ENCODE data around the gene SSUH2.
A peak's percentile ranks its signal among the peaks of the same experiment; 100 is the strongest.

Gene SSUH2

GRCh38 chr3:8639659-8640000 lies 5.0 kb downstream of the SSUH2 start:
- DNase-seq, result no peak

- DNase-seq, result no peak
Observed at GRCh38 chr3:8638994-8639658, 5.5 kb downstream of the SSUH2 start.

GRCh38 chr3:8637348-8637747 lies 7.2 kb downstream of the SSUH2 start:
- DNase-seq, result no peak

GRCh38 chr3:8635631-8636030 lies 9.0 kb downstream of the SSUH2 start:
- no peak for DNase-seq

- no peak for DNase-seq
Observed at GRCh38 chr3:8635125-8635524, 9.5 kb downstream of the SSUH2 start.

- no peak for DNase-seq
Observed at GRCh38 chr3:8632402-8633237, 12.0 kb downstream of the SSUH2 start.

GRCh38 chr3:8631661-8632060 lies 12.9 kb downstream of the SSUH2 start:
- DNase-seq, result no peak

GRCh38 chr3:8629151-8630021 lies 15.2 kb downstream of the SSUH2 start:
- DNase-seq, result peak; percentile 55

GRCh38 chr3:8627949-8628348 lies 16.6 kb downstream of the SSUH2 start:
- DNase-seq, result no peak

- no peak for DNase-seq
Observed at GRCh38 chr3:8627201-8627940, 17.2 kb downstream of the SSUH2 start.

- DNase-seq, result no peak
Observed at GRCh38 chr3:8625991-8626390, 18.6 kb downstream of the SSUH2 start.

GRCh38 chr3:8624612-8625011 lies 20.0 kb downstream of the SSUH2 start:
- DNase-seq, result no peak

- no peak for DNase-seq
Observed at GRCh38 chr3:8623741-8624140, 20.9 kb downstream of the SSUH2 start.

- peak; percentile 8 for DNase-seq
Observed at GRCh38 chr3:8622873-8623691, 21.5 kb downstream of the SSUH2 start.

- no peak for DNase-seq
Observed at GRCh38 chr3:8621872-8622271, 22.7 kb downstream of the SSUH2 start.

- no peak for DNase-seq
Observed at GRCh38 chr3:8621141-8621540, 23.5 kb downstream of the SSUH2 start.

GRCh38 chr3:8619548-8619947 lies 25.1 kb downstream of the SSUH2 start:
- DNase-seq, result no peak

GRCh38 chr3:8618950-8619349 lies 25.6 kb downstream of the SSUH2 start:
- no peak for DNase-seq

GRCh38 chr3:8617921-8618320 lies 26.7 kb downstream of the SSUH2 start:
- DNase-seq, result no peak

- DNase-seq, result no peak
Observed at GRCh38 chr3:8610951-8611350, 33.6 kb downstream of the SSUH2 start.

GRCh38 chr3:8608791-8609467 lies 35.7 kb downstream of the SSUH2 start:
- DNase-seq, result no peak

Measured in activated effector memory CD4-positive, alpha-beta T cell treated with Interleukin-2 at 50 U/mL for 16 hours (primary cell).